ENCODE measurements around the gene TMPRSS4. TPM values are rescaled to one million over a fixed set of nuclear protein-coding genes. Genes with fewer than 3 reads are reported as not detected.
A peak's percentile ranks its signal among the peaks of the same experiment; 100 is the strongest.

TMPRSS4 gene
- total and polyA plus RNA-seq, 2 of the 13 experiments (the other 11 are each of a cell fraction or from before 2014, with no cell fraction given), result 0.32 TPM; not detected in 1

- TF ChIP-seq, protein P1, sequence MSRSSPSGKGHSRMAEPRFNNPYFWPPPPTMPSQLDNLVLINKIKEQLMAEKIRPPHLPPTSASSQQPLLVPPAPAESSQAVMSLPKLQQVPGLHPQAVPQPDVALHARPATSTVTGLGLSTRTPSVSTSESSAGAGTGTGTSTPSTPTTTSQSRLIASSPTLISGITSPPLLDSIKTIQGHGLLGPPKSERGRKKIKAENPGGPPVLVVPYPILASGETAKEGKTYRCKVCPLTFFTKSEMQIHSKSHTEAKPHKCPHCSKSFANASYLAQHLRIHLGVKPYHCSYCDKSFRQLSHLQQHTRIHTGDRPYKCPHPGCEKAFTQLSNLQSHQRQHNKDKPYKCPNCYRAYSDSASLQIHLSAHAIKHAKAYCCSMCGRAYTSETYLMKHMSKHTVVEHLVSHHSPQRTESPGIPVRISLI (CRISPR knock-in tag; IDR thresholded peaks at IDR 0.05; ENCODE audit: borderline replicate concordance), result no peak
- TF ChIP-seq ZFP37 (CRISPR knock-in tag; IDR thresholded peaks at IDR 0.05; ENCODE audit: borderline replicate concordance) (no peak), MIER2 (CRISPR knock-in tag; IDR thresholded peaks at IDR 0.05) (peak; percentile 14; the same call in 1 of the 2 replicates), ZC3H13 (CRISPR knock-in tag; IDR thresholded peaks at IDR 0.05) (no peak), ZSCAN25 (CRISPR knock-in tag; IDR thresholded peaks at IDR 0.05) (no peak), ZNF24 (IDR thresholded peaks at IDR 0.05) (no peak), DMTF1 (CRISPR knock-in tag; IDR thresholded peaks at IDR 0.05) (no peak), KLF6 (CRISPR knock-in tag; IDR thresholded peaks at IDR 0.05) (no peak), FIP1L1 (IDR thresholded peaks at IDR 0.05; ENCODE audit: borderline replicate concordance, insufficient read depth, low read depth, low read length) (no peak), NFKBIZ (CRISPR knock-in tag; IDR thresholded peaks at IDR 0.05) (no peak), CAMTA2 (CRISPR knock-in tag; IDR thresholded peaks at IDR 0.05; ENCODE audit: borderline replicate concordance) (peak; percentile 88), MXI1 (IDR thresholded peaks at IDR 0.05; ENCODE audit: borderline replicate concordance, low read depth, low read length) (peak; percentile 49; the same call in 1 of the 3 replicates), ZNF781 (CRISPR knock-in tag; IDR thresholded peaks at IDR 0.05; ENCODE audit: borderline replicate concordance, not compliant biosample characterization) (no peak), HDAC2 (CRISPR knock-in tag; IDR thresholded peaks at IDR 0.05) (peak; percentile 38; the same call in 1 of the 2 replicates), FOXM1 (CRISPR knock-in tag; IDR thresholded peaks at IDR 0.05) (no peak), ATAD3A (CRISPR knock-in tag; IDR thresholded peaks at IDR 0.05) (no peak), ZNF672 (CRISPR knock-in tag; IDR thresholded peaks at IDR 0.05) (no peak), SCMH1 (CRISPR knock-in tag; IDR thresholded peaks at IDR 0.05; ENCODE audit: borderline replicate concordance) (no peak), THYN1 (CRISPR knock-in tag; IDR thresholded peaks at IDR 0.05; ENCODE audit: borderline replicate concordance, low read depth) (no peak), HNRNPK (IDR thresholded peaks at IDR 0.05; ENCODE audit: low read depth, low read length, poor library complexity, severe bottlenecking) (no peak), SIN3A (IDR thresholded peaks at IDR 0.05; ENCODE audit: borderline replicate concordance, low read depth, low read length) (no peak)
- TF ChIP-seq, protein P2, sequence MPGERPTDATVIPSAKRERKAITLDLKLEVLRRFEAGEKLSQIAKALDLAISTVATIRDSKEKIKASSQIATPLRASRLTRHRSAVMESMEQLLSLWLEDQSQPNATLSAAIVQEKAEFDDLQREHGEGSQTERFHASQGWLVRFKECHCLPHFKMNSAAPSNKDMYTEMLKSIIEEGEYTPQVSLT (CRISPR knock-in tag; IDR thresholded peaks at IDR 0.05; ENCODE audit: borderline replicate concordance, low read depth), result no peak
- TF ChIP-seq, protein P3, sequence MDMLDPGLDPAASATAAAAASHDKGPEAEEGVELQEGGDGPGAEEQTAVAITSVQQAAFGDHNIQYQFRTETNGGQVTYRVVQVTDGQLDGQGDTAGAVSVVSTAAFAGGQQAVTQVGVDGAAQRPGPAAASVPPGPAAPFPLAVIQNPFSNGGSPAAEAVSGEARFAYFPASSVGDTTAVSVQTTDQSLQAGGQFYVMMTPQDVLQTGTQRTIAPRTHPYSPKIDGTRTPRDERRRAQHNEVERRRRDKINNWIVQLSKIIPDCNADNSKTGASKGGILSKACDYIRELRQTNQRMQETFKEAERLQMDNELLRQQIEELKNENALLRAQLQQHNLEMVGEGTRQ (IDR thresholded peaks at IDR 0.05; ENCODE audit: low read depth, low read length), result no peak
- TF ChIP-seq, protein P3 (CRISPR knock-in tag; IDR thresholded peaks at IDR 0.05; ENCODE audit: borderline replicate concordance), result no peak
Measured at GRCh38 chr11:118145285-118146227, 68.7 kb downstream of the TMPRSS4 start (continued).

Data from HepG2 (cell line).